ENCODE measurements around the gene SLC24A3.

Gene SLC24A3

GRCh38 chr20:19670829-19671228 is 458.4 kb downstream of the SLC24A3 start:
- Histone ChIP-seq H3K27me3 (ENCODE audit: insufficient read depth, low read length, poor library complexity) (no peaks in the 10 kb centered on the region), H2BK15ac (replicated peaks; ENCODE audit: low read depth) (no peak overlapping the region), H2AK5ac (ENCODE audit: low read length) (no peak overlapping the region), H4K5ac (ENCODE audit: low read length) (no peak overlapping the region), H2BK120ac (ENCODE audit: low read depth, low read length) (no peak overlapping the region), H3K4me1 (ENCODE audit: control insufficient read depth, low read depth, low read length) (no peaks in the 10 kb centered on the region), H3K23ac (ENCODE audit: low read length) (no peak overlapping the region), H3K4me2 (ENCODE audit: low read length) (no peak overlapping the region), H3K4ac (ENCODE audit: low read depth, low read length) (no peak overlapping the region), H3K18ac (ENCODE audit: low read length) (no peak overlapping the region), H3K4me3 (ENCODE audit: low read length) (no peak overlapping the region), H3K9ac (ENCODE audit: low read length) (no peak overlapping the region), H3K27ac (ENCODE audit: low read depth, low read length) (no peak overlapping the region), H3K79me2 (ENCODE audit: control insufficient read depth, insufficient read depth, low read length) (no peaks in the 10 kb centered on the region), H2BK5ac (ENCODE audit: low read length) (no peak overlapping the region), H3K56ac (ENCODE audit: low read length) (no peak overlapping the region), H3K79me1 (ENCODE audit: low read length) (no peaks in the 10 kb centered on the region), H4K8ac (ENCODE audit: low read depth, low read length) (no peak overlapping the region), H3K36me3 (ENCODE audit: control insufficient read depth, insufficient read depth, low read length) (no peaks in the 10 kb centered on the region)
- DNase-seq, result no peak
- no CpG with 5 or more reads among the region's 3 CpGs for WGBS (ENCODE audit: extremely low coverage, insufficient coverage, low lambda C conversion rate)

- no peak overlapping the region for H2BK120ac ChIP-seq (ENCODE audit: low read depth, low read length)
- no peak overlapping the region for H2BK5ac ChIP-seq (ENCODE audit: low read length)
- no CpG with 5 or more reads among the region's 1 CpG for WGBS (ENCODE audit: extremely low coverage, insufficient coverage, low lambda C conversion rate)
- no peaks in the 10 kb centered on the region for H3K27me3 ChIP-seq (ENCODE audit: insufficient read depth, low read length, poor library complexity)
- no peaks in the 10 kb centered on the region for H3K4me1 ChIP-seq (ENCODE audit: control insufficient read depth, low read depth, low read length)
- H3K79me1 ChIP-seq (ENCODE audit: low read length), result no peaks in the 10 kb centered on the region
- H2AK5ac ChIP-seq (ENCODE audit: low read length), result no peak overlapping the region
- no peak overlapping the region for H3K4ac ChIP-seq (ENCODE audit: low read depth, low read length)
- no peaks in the 10 kb centered on the region for H3K79me2 ChIP-seq (ENCODE audit: control insufficient read depth, insufficient read depth, low read length)
- no peak overlapping the region for H3K56ac ChIP-seq (ENCODE audit: low read length)
- H3K18ac ChIP-seq (ENCODE audit: low read length), result no peak overlapping the region
- H3K36me3 ChIP-seq (ENCODE audit: control insufficient read depth, insufficient read depth, low read length), result no peaks in the 10 kb centered on the region
- H3K9ac ChIP-seq (ENCODE audit: low read length), result no peak overlapping the region
- no peak overlapping the region for H4K8ac ChIP-seq (ENCODE audit: low read depth, low read length)
- no peak overlapping the region for H3K4me2 ChIP-seq (ENCODE audit: low read length)
- no peak overlapping the region for H3K27ac ChIP-seq (ENCODE audit: low read depth, low read length)
- no peak for DNase-seq
- no peak overlapping the region for H2BK15ac ChIP-seq (replicated peaks; ENCODE audit: low read depth)
- no peak overlapping the region for H4K5ac ChIP-seq (ENCODE audit: low read length)
- no peak overlapping the region for H3K4me3 ChIP-seq (ENCODE audit: low read length)
- H3K23ac ChIP-seq (ENCODE audit: low read length), result no peak overlapping the region
These were observed 458.9 kb downstream of the SLC24A3 start for GRCh38 chr20:19671374-19671773.

GRCh38 chr20:19672498-19672897 is 460.1 kb downstream of the SLC24A3 start:
- Histone ChIP-seq H3K18ac (ENCODE audit: low read length) (no peak overlapping the region), H3K9ac (ENCODE audit: low read length) (no peak overlapping the region), H3K79me1 (ENCODE audit: low read length) (no peaks in the 10 kb centered on the region), H2BK120ac (ENCODE audit: low read depth, low read length) (no peak overlapping the region), H2BK5ac (ENCODE audit: low read length) (no peak overlapping the region), H4K8ac (ENCODE audit: low read depth, low read length) (no peak overlapping the region), H3K79me2 (ENCODE audit: control insufficient read depth, insufficient read depth, low read length) (no peaks in the 10 kb centered on the region), H3K36me3 (ENCODE audit: control insufficient read depth, insufficient read depth, low read length) (no peaks in the 10 kb centered on the region), H3K23ac (ENCODE audit: low read length) (no peak overlapping the region), H3K4me3 (ENCODE audit: low read length) (no peak overlapping the region), H3K4me2 (ENCODE audit: low read length) (no peak overlapping the region), H3K56ac (ENCODE audit: low read length) (no peak overlapping the region), H2BK15ac (replicated peaks; ENCODE audit: low read depth) (no peak overlapping the region), H3K4ac (ENCODE audit: low read depth, low read length) (no peak overlapping the region), H3K27me3 (ENCODE audit: insufficient read depth, low read length, poor library complexity) (no peaks in the 10 kb centered on the region), H4K5ac (ENCODE audit: low read length) (no peak overlapping the region), H3K27ac (ENCODE audit: low read depth, low read length) (no peak overlapping the region), H3K4me1 (ENCODE audit: control insufficient read depth, low read depth, low read length) (no peaks in the 10 kb centered on the region), H2AK5ac (ENCODE audit: low read length) (no peak overlapping the region)
- no CpG with 5 or more reads among the region's 5 CpGs for WGBS (ENCODE audit: extremely low coverage, insufficient coverage, low lambda C conversion rate)
- no peak for DNase-seq

GRCh38 chr20:19673575-19673974 is 461.1 kb downstream of the SLC24A3 start:
- no peak overlapping the region for H2BK120ac ChIP-seq (ENCODE audit: low read depth, low read length)
- no peak overlapping the region for H3K9ac ChIP-seq (ENCODE audit: low read length)
- no peaks in the 10 kb centered on the region for H3K79me2 ChIP-seq (ENCODE audit: control insufficient read depth, insufficient read depth, low read length)
- no peak overlapping the region for H3K4me2 ChIP-seq (ENCODE audit: low read length)
- no peak for DNase-seq
- no peaks in the 10 kb centered on the region for H3K27me3 ChIP-seq (ENCODE audit: insufficient read depth, low read length, poor library complexity)
- no peak overlapping the region for H2AK5ac ChIP-seq (ENCODE audit: low read length)
- no peak overlapping the region for H4K5ac ChIP-seq (ENCODE audit: low read length)
- no peak overlapping the region for H4K8ac ChIP-seq (ENCODE audit: low read depth, low read length)
- H3K56ac ChIP-seq (ENCODE audit: low read length), result no peak overlapping the region
- no peak overlapping the region for H2BK5ac ChIP-seq (ENCODE audit: low read length)
- H3K4me3 ChIP-seq (ENCODE audit: low read length), result no peak overlapping the region
- H3K18ac ChIP-seq (ENCODE audit: low read length), result no peak overlapping the region
- H3K23ac ChIP-seq (ENCODE audit: low read length), result no peak overlapping the region
- no peak overlapping the region for H3K27ac ChIP-seq (ENCODE audit: low read depth, low read length)
- H3K79me1 ChIP-seq (ENCODE audit: low read length), result no peaks in the 10 kb centered on the region
- no peaks in the 10 kb centered on the region for H3K36me3 ChIP-seq (ENCODE audit: control insufficient read depth, insufficient read depth, low read length)
- H3K4me1 ChIP-seq (ENCODE audit: control insufficient read depth, low read depth, low read length), result no peaks in the 10 kb centered on the region
- no peak overlapping the region for H2BK15ac ChIP-seq (replicated peaks; ENCODE audit: low read depth)
- H3K4ac ChIP-seq (ENCODE audit: low read depth, low read length), result no peak overlapping the region

- Histone ChIP-seq H3K4me1 (ENCODE audit: control insufficient read depth, low read depth, low read length) (no peaks in the 10 kb centered on the region), H2BK120ac (ENCODE audit: low read depth, low read length) (no peak overlapping the region), H3K23ac (ENCODE audit: low read length) (no peak overlapping the region), H2AK5ac (ENCODE audit: low read length) (no peak overlapping the region), H3K18ac (ENCODE audit: low read length) (no peak overlapping the region), H3K79me1 (ENCODE audit: low read length) (no peaks in the 10 kb centered on the region), H3K79me2 (ENCODE audit: control insufficient read depth, insufficient read depth, low read length) (no peaks in the 10 kb centered on the region), H4K5ac (ENCODE audit: low read length) (no peak overlapping the region), H3K36me3 (ENCODE audit: control insufficient read depth, insufficient read depth, low read length) (no peaks in the 10 kb centered on the region), H3K27me3 (ENCODE audit: insufficient read depth, low read length, poor library complexity) (no peaks in the 10 kb centered on the region), H3K4ac (ENCODE audit: low read depth, low read length) (no peak overlapping the region), H3K27ac (ENCODE audit: low read depth, low read length) (no peak overlapping the region), H3K9ac (ENCODE audit: low read length) (no peak overlapping the region), H2BK15ac (replicated peaks; ENCODE audit: low read depth) (no peak overlapping the region), H2BK5ac (ENCODE audit: low read length) (no peak overlapping the region), H3K4me3 (ENCODE audit: low read length) (no peak overlapping the region), H4K8ac (ENCODE audit: low read depth, low read length) (no peak overlapping the region), H3K4me2 (ENCODE audit: low read length) (no peak overlapping the region), H3K56ac (ENCODE audit: low read length) (no peak overlapping the region)
- WGBS (ENCODE audit: extremely low coverage, insufficient coverage, low lambda C conversion rate), result no CpG with 5 or more reads among the region's 4 CpGs
- DNase-seq, result no peak
These were observed 463.8 kb downstream of the SLC24A3 start for GRCh38 chr20:19676202-19676601.

GRCh38 chr20:19677336-19677735 is 464.9 kb downstream of the SLC24A3 start:
- Histone ChIP-seq H3K4me3 (ENCODE audit: low read length) (no peak overlapping the region), H3K27ac (ENCODE audit: low read depth, low read length) (no peak overlapping the region), H3K4ac (ENCODE audit: low read depth, low read length) (no peak overlapping the region), H3K18ac (ENCODE audit: low read length) (no peak overlapping the region), H3K23ac (ENCODE audit: low read length) (no peak overlapping the region), H3K36me3 (ENCODE audit: control insufficient read depth, insufficient read depth, low read length) (no peaks in the 10 kb centered on the region), H3K56ac (ENCODE audit: low read length) (no peak overlapping the region), H3K4me1 (ENCODE audit: control insufficient read depth, low read depth, low read length) (no peaks in the 10 kb centered on the region), H2BK120ac (ENCODE audit: low read depth, low read length) (no peak overlapping the region), H2BK5ac (ENCODE audit: low read length) (no peak overlapping the region), H2BK15ac (replicated peaks; ENCODE audit: low read depth) (no peak overlapping the region), H4K5ac (ENCODE audit: low read length) (no peak overlapping the region), H3K79me2 (ENCODE audit: control insufficient read depth, insufficient read depth, low read length) (no peaks in the 10 kb centered on the region), H3K79me1 (ENCODE audit: low read length) (no peaks in the 10 kb centered on the region), H3K9ac (ENCODE audit: low read length) (no peak overlapping the region), H3K4me2 (ENCODE audit: low read length) (no peak overlapping the region), H2AK5ac (ENCODE audit: low read length) (no peak overlapping the region), H4K8ac (ENCODE audit: low read depth, low read length) (no peak overlapping the region), H3K27me3 (ENCODE audit: insufficient read depth, low read length, poor library complexity) (no peaks in the 10 kb centered on the region)
- no peak for DNase-seq
- WGBS (ENCODE audit: extremely low coverage, insufficient coverage, low lambda C conversion rate), result no CpG with 5 or more reads among the region's 5 CpGs

Measured in mesendoderm (in vitro differentiated cells).